Measurements from ENCODE around the gene QSOX1.

Gene QSOX1

GRCh38 chr1:180236698-180237509 lies 82.2 kb downstream of the QSOX1 start:
- no peak for DNase-seq

- no peak for DNase-seq
Measured at GRCh38 chr1:180237869-180238476, 83.3 kb downstream of the QSOX1 start.

DNA sequence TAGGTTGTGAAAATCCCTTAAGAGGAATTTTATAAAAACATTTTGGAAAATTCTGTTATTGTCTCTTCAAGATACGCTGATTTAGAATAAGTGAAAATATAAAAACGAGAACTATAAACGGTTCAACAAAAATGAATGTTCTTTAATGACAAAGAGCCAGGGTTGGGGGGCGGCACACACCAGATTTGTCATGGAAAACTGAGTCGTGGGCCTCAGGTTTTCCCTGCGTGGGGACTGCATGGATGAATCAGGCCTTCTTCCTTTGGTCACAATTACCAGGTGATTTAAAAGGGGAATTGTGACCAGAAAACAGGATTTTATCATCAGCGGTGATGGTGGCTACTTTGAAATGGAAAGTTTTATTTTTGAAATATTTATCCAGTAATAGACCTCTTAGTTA lies 84.0 kb downstream of the QSOX1 start:
- DNase-seq: no peak

GRCh38 chr1:180239145-180240096 lies 84.8 kb downstream of the QSOX1 start:
- DNase-seq: no peak

DNA sequence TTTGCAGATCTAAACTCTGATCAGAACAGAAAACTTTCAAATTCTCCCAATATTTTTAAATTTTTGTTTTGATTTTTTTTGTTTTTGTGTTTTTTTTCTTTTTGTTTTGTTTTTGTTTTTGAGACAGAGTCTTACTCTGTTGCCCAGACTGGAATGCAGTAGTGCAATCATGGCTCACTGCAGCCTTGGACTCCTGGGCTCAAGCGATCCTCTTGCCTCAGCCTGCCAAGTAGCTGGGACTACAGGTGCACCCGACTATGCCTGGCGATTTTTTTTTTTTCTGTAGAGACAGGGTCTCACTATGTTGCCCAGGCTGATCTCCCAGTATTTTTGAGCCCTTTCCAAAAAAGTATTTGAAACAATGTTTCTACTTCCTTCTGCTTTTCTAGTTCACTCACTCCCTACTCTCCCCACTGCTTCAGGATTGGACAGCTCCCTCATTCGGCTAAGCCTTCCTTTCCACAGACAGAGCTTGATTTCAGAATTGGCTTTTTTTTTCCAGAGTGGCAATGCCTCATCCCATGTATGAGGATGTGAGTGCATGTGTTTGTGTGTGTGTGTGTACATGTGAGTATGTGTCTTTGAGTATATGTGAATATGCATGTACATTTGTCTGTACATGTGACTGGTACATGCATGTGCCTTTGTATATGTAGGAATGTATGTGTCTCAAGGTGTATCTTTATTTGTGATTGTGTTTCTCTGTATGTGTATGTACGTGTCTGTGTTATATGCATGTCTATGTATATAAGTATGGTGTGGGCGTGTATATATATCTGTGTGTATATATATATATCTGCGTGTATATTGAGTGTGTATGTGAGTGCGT lies 87.3 kb downstream of the QSOX1 start:
- no peak for DNase-seq

- no peak for DNase-seq
Measured at GRCh38 chr1:180243517-180244221, 89.0 kb downstream of the QSOX1 start.

DNA sequence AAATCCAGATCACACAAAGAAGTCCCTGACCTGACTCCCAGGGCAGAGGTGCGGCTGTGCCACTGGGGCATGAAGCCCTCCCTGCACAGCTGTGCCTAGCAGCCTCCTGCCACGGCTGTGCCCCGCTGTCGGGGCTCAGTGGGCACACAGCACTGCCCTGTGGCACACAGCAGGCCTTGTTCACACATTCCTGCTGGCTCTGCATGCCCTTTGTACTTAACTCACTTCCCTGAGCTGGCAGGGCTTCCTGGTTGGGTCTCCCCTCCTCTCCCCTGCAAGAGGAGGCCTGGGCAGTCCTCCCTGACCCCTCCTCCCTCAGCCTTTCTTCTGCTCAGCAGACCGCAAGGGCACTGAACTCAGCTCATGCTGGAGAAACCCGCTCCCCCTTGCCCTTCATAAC lies 90.2 kb downstream of the QSOX1 start:
- DNase-seq: no peak

DNA sequence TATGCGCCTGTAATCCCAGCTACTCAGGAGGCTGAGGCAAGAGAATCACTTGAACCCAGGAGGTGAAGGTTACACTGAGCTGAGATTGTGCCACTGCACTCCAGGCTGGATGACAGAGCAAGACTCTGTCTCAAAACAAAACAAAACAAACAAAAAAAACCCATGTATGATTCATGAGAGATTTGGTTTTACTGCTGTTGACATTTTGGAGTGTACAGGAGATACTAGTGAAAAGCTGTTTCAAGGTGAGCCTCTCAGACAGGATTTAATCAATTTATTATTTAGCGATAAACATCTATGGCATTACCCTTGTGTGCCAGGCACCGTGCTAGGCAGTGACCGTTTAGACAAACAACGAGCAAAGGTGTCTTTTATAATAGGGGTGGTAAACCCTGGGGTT lies 91.9 kb downstream of the QSOX1 start:
- no peak for DNase-seq

DNA sequence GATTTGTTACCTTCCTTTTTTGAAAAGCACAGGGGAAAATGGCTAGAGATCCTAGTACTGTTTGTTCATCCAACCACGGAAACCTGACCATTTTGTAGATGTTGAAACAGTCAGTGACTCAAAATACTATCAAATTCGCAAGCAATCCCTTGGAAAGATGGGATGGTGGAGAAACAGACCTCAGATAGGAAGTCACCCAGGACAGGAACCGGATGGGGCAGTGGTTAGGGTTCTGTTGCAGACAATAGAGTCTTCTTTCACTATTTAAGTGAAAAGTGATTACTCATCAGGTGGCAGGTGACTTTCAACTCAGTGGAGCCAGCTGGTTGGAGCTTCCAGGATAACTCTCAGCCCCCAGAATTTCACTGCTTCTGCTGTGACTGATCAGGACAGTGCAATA lies 92.4 kb downstream of the QSOX1 start:
- no peak for DNase-seq

GRCh38 chr1:180247580-180247979 lies 92.9 kb downstream of the QSOX1 start:
- DNase-seq: no peak

GRCh38 chr1:180248176-180248575 lies 93.5 kb downstream of the QSOX1 start:
- DNase-seq: no peak

- DNase-seq: no peak
Measured at GRCh38 chr1:180248731-180249681, 94.3 kb downstream of the QSOX1 start.

- no peak for DNase-seq
Measured at GRCh38 chr1:180249725-180250498, 95.2 kb downstream of the QSOX1 start.

GRCh38 chr1:180250499-180250770 lies 95.8 kb downstream of the QSOX1 start:
- no peak for DNase-seq

- no peak for DNase-seq
Measured at GRCh38 chr1:180250883-180251509, 96.3 kb downstream of the QSOX1 start.

DNA sequence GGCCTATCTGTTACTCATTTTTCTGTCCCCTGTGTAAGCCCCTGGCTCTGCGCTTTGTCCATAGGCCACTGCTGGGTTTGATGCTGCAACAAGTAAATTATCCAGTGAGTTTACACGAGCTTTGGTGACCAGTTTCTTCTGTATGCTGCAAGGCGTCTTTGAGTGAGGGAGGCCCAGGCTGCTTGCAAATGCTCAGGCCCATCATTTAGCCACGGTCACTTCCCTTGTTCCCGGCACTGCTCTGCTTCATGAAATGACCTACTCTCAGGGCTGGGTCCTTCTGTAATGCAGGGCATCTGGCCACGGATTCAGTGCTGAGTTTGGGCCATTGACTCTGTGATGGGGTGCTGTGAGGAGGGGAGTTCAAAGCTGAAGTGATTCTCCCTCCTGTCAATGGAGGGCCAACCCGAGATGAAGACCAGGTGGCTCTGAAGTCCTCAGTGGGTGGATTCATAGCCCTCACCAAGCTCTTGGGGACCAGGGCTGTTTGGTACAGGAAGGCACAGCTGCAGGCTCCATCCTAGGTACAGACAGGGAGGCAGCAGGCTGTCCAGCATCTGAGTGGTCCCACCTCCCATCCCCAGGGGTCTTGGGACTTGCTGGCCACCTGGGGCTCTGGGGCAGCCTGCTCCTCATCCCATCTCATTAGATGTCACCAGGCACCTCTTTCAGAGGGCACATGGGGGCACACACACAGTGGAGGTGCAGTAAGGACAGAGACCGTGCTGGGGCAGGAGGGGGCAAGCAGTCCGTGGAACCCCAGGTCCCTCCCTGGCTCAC lies 97.0 kb downstream of the QSOX1 start:
- DNase-seq: no peak

- DNase-seq: peak; percentile 70
Measured at GRCh38 chr1:180252638-180253536, 98.2 kb downstream of the QSOX1 start.
